ENCODE data around the gene LAMA1. TPM values are rescaled to one million over a fixed set of nuclear protein-coding genes. Genes with fewer than 3 reads are reported as not detected.

The LAMA1 gene
- total and polyA plus RNA-seq, 2 of the 8 experiments (the other 6 are each of a cell fraction or from before 2014, with no cell fraction given), result 30.4 to 48.7 TPM

GRCh38 chr18:6979954-6980353, 137.6 kb downstream of the LAMA1 start (continued):
- no peak for TF ChIP-seq CHD7 (IDR thresholded peaks at IDR 0.05; ENCODE audit: insufficient replicate concordance, low read length)
- no peak for TF ChIP-seq BACH1 (IDR thresholded peaks at IDR 0.05; ENCODE audit: low read length)
- TF ChIP-seq NRF1 (IDR thresholded peaks at IDR 0.05; ENCODE audit: low read depth, low read length), result no peak
- no peak for TF ChIP-seq SP2 (IDR thresholded peaks at IDR 0.05; ENCODE audit: low read length)
- TF ChIP-seq EP300 (IDR thresholded peaks at IDR 0.05; ENCODE audit: borderline replicate concordance in 1 of 2, low read depth in 2 of 2, low read length in 2 of 2), result no peak
- TF ChIP-seq JUND (IDR thresholded peaks at IDR 0.05; ENCODE audit: low read length), result no peak
- TF ChIP-seq ATF2 (IDR thresholded peaks at IDR 0.05; ENCODE audit: low read length), result no peak

Measured in H1 (cell line).